Astrocyte of the cerebellum (primary cell): ENCODE results near the gene TCP10L.

Experiments
- DNase-seq: peaks from one replicate; pipeline ENCODE4 v3.0.0-alpha.2; 2011; ENCODE audit warnings: low read depth
- H3K4me3 ChIP-seq: 2 replicates; pipeline ENCODE4 v1.5.1; 2011; ENCODE audit warnings: mild to moderate bottlenecking, low read depth, low read length, moderate library complexity
- CTCF ChIP-seq: IDR thresholded peaks from 2 replicates; pipeline ENCODE4 v1.5.1; 2012; ENCODE audit warnings: low read length, low read depth, moderate library complexity, mild to moderate bottlenecking; ENCODE audit errors: missing control alignments
- in situ Hi-C: cut with HindIII; loops from 2 replicates; pipeline ENCODE4 v1.10.0; 2017; ENCODE audit warnings: low sequenced_read_pairs

Gene TCP10L

GRCh38 chr21:32599526-32599925, 14.2 kb upstream of the TCP10L start:
- DNase-seq, result no peak
- in situ Hi-C loops, result no loop called here
- TF ChIP-seq CTCF, result no peak
- H3K4me3 ChIP-seq, result no peak overlapping the region

- no peak overlapping the region for H3K4me3 ChIP-seq
- in situ Hi-C loops, result no loop called here
- no peak for TF ChIP-seq CTCF
- DNase-seq, result no peak
Observed at GRCh38 chr21:32599091-32599490, 13.8 kb upstream of the TCP10L start.

DNA sequence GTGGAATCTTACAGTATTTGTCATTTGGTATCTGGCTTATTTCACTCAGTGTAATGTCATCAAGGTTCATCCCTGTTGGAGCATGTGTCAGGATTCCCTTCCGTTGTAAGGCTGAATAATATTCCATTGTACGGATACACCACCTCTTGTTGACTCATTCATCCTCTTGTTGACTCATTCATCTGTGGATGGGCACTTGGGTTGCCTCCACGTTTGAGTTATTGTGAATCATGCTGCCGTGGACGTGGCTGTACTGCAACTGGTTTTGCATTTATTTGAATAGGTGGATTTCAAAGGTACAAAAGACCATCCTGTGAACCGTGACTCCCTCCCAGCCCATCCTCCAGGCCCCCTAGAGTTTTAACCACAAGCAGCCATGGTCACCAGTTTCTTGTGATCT, 11.9 kb upstream of the TCP10L start:
- TF ChIP-seq CTCF, result no peak
- in situ Hi-C loops, result no loop called here
- DNase-seq, result peak; percentile 43
- no peak overlapping the region for H3K4me3 ChIP-seq

DNA sequence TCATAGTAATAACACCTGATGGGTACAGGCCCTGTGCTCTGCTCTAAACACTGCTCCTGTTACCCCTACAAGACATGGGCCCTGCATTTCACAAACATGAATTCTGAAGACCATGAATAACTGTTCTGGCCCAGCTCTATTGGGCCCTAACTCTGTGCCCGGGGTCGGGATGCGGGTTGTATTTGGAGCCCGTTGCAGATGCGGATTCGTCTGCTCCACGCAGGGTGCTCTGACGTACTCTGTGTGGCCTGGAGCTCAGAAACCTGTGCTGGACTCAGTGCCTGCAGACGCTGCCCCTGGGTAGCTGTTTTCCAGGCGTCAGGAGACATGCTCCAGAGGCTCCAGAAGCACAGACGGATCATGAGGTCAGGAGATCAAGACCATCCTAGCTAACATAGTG, 10.1 kb upstream of the TCP10L start:
- no peak for TF ChIP-seq CTCF
- DNase-seq, result no peak
- in situ Hi-C loops, result no loop called here
- H3K4me3 ChIP-seq, result no peak overlapping the region

- in situ Hi-C loops, result no loop called here
- DNase-seq, result no peak
- TF ChIP-seq CTCF, result no peak
Observed at GRCh38 chr21:32593690-32594089, 8.4 kb upstream of the TCP10L start.

DNA sequence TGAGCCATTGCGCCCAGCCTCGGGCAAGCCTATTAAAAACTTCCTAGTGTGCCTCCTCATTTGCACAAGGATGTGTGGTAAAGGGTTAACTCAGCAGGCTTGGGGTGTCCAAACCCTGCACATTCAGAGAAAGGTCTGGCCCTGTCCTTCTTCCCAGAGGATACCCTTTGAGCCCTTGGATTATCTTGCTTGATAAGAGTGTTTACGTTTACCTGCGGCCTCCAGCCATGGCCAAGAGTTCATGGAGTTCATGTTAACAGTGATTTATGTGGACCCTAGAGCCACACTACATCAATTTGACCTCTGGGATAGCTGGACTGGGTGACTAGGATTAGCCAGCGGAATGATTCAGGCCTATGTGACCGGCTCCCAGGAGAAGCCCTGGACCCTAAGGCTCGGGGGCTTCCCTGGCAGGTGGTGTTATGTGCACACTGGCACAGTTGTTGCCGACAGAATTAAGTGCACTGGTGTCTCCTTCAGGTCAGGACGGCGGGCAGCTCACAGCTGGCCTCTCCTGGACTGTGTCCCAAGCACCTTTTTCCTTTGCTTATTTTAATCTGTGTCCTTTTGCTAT, 7.7 kb upstream of the TCP10L start:
- DNase-seq, result no peak
- no peak for TF ChIP-seq CTCF
- in situ Hi-C loops, result no loop called here
- H3K4me3 ChIP-seq, result no peak overlapping the region

More at GRCh38 chr21:32593690-32594089, 8.4 kb upstream of the TCP10L start:
- no peak overlapping the region for H3K4me3 ChIP-seq
